Skeletal muscle satellite cell (primary cell): ENCODE measurements around the gene IL1F10.

Experiments used
- H3K27me3 ChIP-seq: 2 replicates; pipeline ENCODE4 v1.7.0; 2013; ENCODE audit warnings: low read length; ENCODE audit not compliant: control insufficient read depth, insufficient read depth
- H3K36me3 ChIP-seq: 2 replicates; pipeline ENCODE4 v1.7.0; 2013; ENCODE audit warnings: mild to moderate bottlenecking, control low read depth, low read length; ENCODE audit not compliant: insufficient read depth
- H3K4me1 ChIP-seq: 2 replicates; pipeline ENCODE4 v1.7.0; 2013; ENCODE audit warnings: low read length; ENCODE audit not compliant: control insufficient read depth, insufficient read depth
- H3K4me2 ChIP-seq: 2 replicates; pipeline ENCODE4 v1.7.0; 2013; ENCODE audit warnings: mild to moderate bottlenecking, low read length
- H3K4me3 ChIP-seq: 2 replicates; pipeline ENCODE4 v1.7.0; 2013; ENCODE audit warnings: low read length
- H3K9ac ChIP-seq: 2 replicates; pipeline ENCODE4 v1.7.0; 2013; ENCODE audit warnings: mild to moderate bottlenecking, low read depth, low read length, moderate library complexity
- H3K9me3 ChIP-seq: replicated peaks from 2 replicates; pipeline ENCODE4 v1.7.0; 2013; ENCODE audit warnings: mild to moderate bottlenecking, control low read depth, low read length

IL1F10 gene

DNA sequence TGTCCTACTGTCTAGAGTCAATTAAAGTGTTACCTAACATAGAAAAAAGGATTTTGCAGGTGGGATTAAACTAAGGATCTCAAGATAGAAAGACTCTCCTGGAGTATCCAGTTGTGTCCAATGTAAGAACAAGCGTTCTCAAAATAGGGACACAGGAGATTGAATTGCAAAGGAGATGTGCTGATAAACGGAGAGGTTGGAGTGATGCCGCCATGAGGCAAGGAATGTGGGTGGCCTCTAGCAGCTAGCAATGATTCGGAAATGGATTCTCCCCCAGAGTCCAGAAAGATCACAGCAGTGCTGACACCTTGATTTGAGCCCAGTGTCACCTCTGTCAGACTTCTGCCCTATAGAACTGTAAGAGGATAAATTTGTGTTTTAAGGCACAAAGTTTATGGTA is 35.5 kb downstream of the IL1F10 start:
- Histone ChIP-seq H3K9me3 (no peaks in the 10 kb centered on the region), H3K4me3 (no peak overlapping the region), H3K36me3 (no peaks in the 10 kb centered on the region), H3K27me3 (peaks cover 17% of the 10 kb centered on the region), H3K4me2 (no peak overlapping the region), H3K9ac (no peak overlapping the region), H3K4me1 (no peaks in the 10 kb centered on the region)

GRCh38 chr2:113104054-113104611 is 36.4 kb downstream of the IL1F10 start:
- no peak overlapping the region for H3K4me2 ChIP-seq
- no peaks in the 10 kb centered on the region for H3K9me3 ChIP-seq

DNA sequence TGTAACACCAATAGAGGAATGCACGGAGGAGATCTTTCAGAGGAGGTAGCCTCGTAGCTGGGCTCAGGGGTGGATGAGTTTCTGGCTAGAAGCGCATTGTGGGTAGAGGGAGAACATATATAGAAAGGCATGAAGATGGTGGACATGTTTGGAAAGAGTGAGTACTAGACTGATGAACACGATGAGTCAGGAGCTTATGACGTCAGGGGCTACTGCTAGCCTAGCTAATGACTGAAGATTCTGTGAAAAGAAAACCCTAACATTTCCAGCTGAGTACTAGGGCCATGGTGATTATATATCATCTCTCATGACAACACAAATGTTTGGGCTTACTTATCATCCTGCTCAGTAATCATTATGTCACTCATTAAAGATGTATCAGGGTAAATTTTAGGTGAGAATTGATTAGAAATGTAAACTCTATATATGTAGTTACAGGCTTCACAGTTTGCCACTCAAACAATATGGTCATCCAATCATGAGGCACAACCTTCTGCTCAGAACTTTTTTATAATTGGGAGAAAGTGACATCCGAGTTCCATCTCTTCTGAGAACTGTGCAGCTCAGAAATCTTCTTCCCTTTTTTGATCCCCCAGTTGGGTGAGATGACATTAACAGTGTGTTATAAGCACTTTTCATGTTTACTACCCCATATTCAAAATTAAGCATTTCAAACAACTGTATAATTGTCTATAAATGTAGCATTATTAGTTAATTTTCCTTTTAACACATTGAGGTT is 37.4 kb downstream of the IL1F10 start:
- Histone ChIP-seq H3K4me1 (no peaks in the 10 kb centered on the region), H3K9ac (no peak overlapping the region), H3K9me3 (no peaks in the 10 kb centered on the region), H3K4me3 (no peak overlapping the region), H3K36me3 (no peaks in the 10 kb centered on the region), H3K27me3 (peaks cover 20% of the 10 kb centered on the region), H3K4me2 (no peak overlapping the region)

More at GRCh38 chr2:113104054-113104611, 36.4 kb downstream of the IL1F10 start:
- Histone ChIP-seq H3K4me1 (no peaks in the 10 kb centered on the region), H3K4me3 (no peak overlapping the region), H3K27me3 (peaks cover 15% of the 10 kb centered on the region), H3K36me3 (no peaks in the 10 kb centered on the region), H3K9ac (no peak overlapping the region)

DNA sequence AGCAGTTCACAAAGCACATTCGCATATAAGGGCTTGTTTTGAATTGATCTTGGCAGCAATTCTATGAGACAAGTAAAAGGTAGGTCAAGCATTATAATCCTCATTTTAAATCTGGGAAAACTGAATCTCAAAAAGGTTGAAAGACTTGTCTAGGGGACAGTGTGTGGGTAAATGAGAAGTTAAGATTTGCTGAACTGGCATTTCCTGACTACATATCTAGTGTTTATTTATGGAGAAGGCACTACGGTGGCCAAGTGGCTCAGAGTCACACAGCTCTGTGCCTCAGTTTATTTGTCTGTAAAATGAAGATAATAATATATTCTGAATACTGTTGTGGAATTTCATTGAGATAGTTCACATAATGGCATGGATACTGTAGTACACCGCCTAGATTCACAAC is 43.4 kb downstream of the IL1F10 start:
- H3K4me3 ChIP-seq: no peak overlapping the region
- H3K9ac ChIP-seq: no peak overlapping the region
- no peaks in the 10 kb centered on the region for H3K9me3 ChIP-seq
- no peaks in the 10 kb centered on the region for H3K4me1 ChIP-seq
- H3K27me3 ChIP-seq: peaks cover 46% of the 10 kb centered on the region
- no peaks in the 10 kb centered on the region for H3K36me3 ChIP-seq
- no peak overlapping the region for H3K4me2 ChIP-seq

- Histone ChIP-seq H3K4me1 (no peaks in the 10 kb centered on the region), H3K27me3 (peaks cover 46% of the 10 kb centered on the region), H3K9ac (no peak overlapping the region), H3K9me3 (no peaks in the 10 kb centered on the region), H3K36me3 (no peaks in the 10 kb centered on the region), H3K4me3 (no peak overlapping the region), H3K4me2 (no peak overlapping the region)
Measured at GRCh38 chr2:113111823-113112287, 44.1 kb downstream of the IL1F10 start.

GRCh38 chr2:113112441-113112840 is 44.7 kb downstream of the IL1F10 start:
- H3K27me3 ChIP-seq: peaks cover 42% of the 10 kb centered on the region
- H3K4me1 ChIP-seq: no peaks in the 10 kb centered on the region
- no peaks in the 10 kb centered on the region for H3K9me3 ChIP-seq
- no peaks in the 10 kb centered on the region for H3K36me3 ChIP-seq
- no peak overlapping the region for H3K9ac ChIP-seq
- no peak overlapping the region for H3K4me2 ChIP-seq
- no peak overlapping the region for H3K4me3 ChIP-seq

GRCh38 chr2:113112871-113113270 is 45.1 kb downstream of the IL1F10 start:
- H3K4me1 ChIP-seq: no peaks in the 10 kb centered on the region
- H3K27me3 ChIP-seq: peaks cover 42% of the 10 kb centered on the region
- H3K36me3 ChIP-seq: no peaks in the 10 kb centered on the region
- H3K4me3 ChIP-seq: no peak overlapping the region
- no peak overlapping the region for H3K9ac ChIP-seq
- H3K4me2 ChIP-seq: no peak overlapping the region
- no peaks in the 10 kb centered on the region for H3K9me3 ChIP-seq

DNA sequence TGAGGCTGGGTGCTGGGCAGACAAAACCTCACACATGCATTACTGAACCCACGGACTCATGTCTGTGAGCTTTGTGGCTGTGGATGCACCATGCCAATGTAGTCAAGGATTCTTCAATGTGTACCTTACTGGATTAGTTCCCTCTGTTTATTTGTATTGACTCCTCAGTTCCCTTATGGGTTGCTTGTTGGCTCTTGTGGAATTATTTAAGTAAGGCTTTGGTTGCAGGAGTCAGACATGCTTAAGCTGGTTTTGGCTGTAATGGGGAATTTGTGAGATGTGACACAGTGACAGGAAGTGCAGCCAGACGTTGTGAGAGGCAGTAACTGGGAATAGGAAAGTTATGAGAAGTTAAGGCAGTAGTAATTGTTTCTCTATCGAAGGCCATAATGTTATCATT is 46.0 kb downstream of the IL1F10 start:
- Histone ChIP-seq H3K4me2 (no peak overlapping the region), H3K9me3 (no peaks in the 10 kb centered on the region), H3K27me3 (peaks cover 42% of the 10 kb centered on the region), H3K4me1 (no peaks in the 10 kb centered on the region), H3K4me3 (no peak overlapping the region), H3K36me3 (no peaks in the 10 kb centered on the region), H3K9ac (no peak overlapping the region)

DNA sequence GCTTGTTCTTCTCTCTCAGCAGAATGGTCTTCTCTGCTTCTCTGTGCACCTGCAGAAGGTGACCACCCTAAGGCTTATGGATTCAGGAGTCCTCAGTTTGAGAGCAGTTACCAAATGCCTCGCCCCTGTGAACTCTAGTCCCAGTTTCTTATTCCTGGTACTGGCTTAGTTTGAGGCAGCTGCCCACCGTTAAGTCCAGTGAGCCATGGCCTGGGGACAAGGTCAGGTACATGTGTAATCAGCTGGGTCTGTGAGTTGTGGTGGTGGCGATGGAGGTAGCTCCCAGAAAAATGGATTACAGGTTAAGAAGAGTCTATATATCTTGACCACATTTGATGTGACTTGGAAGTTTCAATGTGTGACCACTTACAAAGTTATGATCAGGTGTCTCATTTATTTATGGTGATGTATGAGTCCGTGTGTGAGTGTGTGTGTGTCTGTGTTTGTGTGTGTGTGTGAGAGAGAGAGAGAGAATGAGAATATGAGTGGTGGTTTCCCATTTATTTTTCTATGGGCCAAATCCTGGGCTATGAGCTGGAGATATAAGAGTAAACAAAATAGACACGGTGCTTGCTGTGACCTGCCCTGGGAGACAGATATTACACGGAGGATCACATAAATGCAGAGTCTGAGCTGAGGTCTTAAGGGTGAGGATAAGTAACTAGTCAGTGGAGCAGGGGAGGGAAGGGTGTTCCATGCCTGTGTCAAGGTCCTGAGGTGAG is 46.6 kb downstream of the IL1F10 start:
- Histone ChIP-seq H3K4me1 (no peaks in the 10 kb centered on the region), H3K36me3 (no peaks in the 10 kb centered on the region), H3K9me3 (no peaks in the 10 kb centered on the region), H3K4me2 (no peak overlapping the region), H3K4me3 (no peak overlapping the region), H3K9ac (no peak overlapping the region), H3K27me3 (peaks cover 47% of the 10 kb centered on the region)

- Histone ChIP-seq H3K9me3 (no peaks in the 10 kb centered on the region), H3K27me3 (peaks cover 50% of the 10 kb centered on the region), H3K4me3 (no peak overlapping the region), H3K4me2 (no peak overlapping the region), H3K4me1 (no peaks in the 10 kb centered on the region), H3K36me3 (no peaks in the 10 kb centered on the region), H3K9ac (no peak overlapping the region)
Measured at GRCh38 chr2:113114996-113115395, 47.2 kb downstream of the IL1F10 start.

- Histone ChIP-seq H3K36me3 (no peaks in the 10 kb centered on the region), H3K4me2 (no peak overlapping the region), H3K4me1 (no peaks in the 10 kb centered on the region), H3K9ac (no peak overlapping the region), H3K4me3 (no peak overlapping the region), H3K9me3 (no peaks in the 10 kb centered on the region), H3K27me3 (peaks cover 51% of the 10 kb centered on the region)
Measured at GRCh38 chr2:113116100-113116958, 48.6 kb downstream of the IL1F10 start.
